IMR-90 (cell line): ENCODE data around the gene ALDH1A1. TPM values are rescaled to one million over a fixed set of nuclear protein-coding genes. Genes with fewer than 3 reads are reported as not detected.

Experiments
- ATAC-seq: fragments of 200-7000 bp; cut with Tn5 transposase; 2 replicates; pipeline ENCODE4 v1.9.1; 2020; ENCODE audit warnings: low read depth, mild to moderate bottlenecking, moderate library complexity
- BruUV-seq: library from RNA; stranded (reverse); fragments of 400-500 nt; replicated peaks from 2 replicates; lab custom pipeline; 2021; lab: Mats Ljungman, UMichigan
- CTCF ChIA-PET: fragments of 300-600 bp; formaldehyde crosslinking; extraction: SDS; loops from one replicate; lab custom pipeline; 2021; ENCODE audit warnings: antibody characterized with exemption; lab: Yijun Ruan, JAX
- POLR2A ChIA-PET: fragments of 300-600 bp; sonication (Branson Sonifier 250); formaldehyde crosslinking; loops from one replicate; lab custom pipeline; 2022; ENCODE audit warnings: antibody characterized with exemption; ENCODE audit not compliant: unreplicated experiment; lab: Charles Lee
- DNase-seq: peaks from one replicate; pipeline ENCODE4 v3.0.0; 2013
- H2AFZ ChIP-seq: replicated peaks from 2 replicates; pipeline ENCODE3; 2013; ENCODE audit warnings: low read length, mild to moderate bottlenecking; ENCODE audit not compliant: poor library complexity
- H2AK5ac ChIP-seq: 2 replicates; pipeline ENCODE4 v1.6.1; 2013; ENCODE audit warnings: low read depth, low read length, inconsistent platforms
- H2AK9ac ChIP-seq: replicated peaks from 2 replicates; pipeline ENCODE3; 2013; ENCODE audit warnings: mild to moderate bottlenecking, low read depth, low read length, moderate library complexity; ENCODE audit not compliant: poor library complexity
- H2BK120ac ChIP-seq: 2 replicates; pipeline ENCODE4 v1.6.1; 2013; ENCODE audit warnings: low read depth, low read length, inconsistent platforms
- H2BK15ac ChIP-seq: 3 replicates; pipeline ENCODE4 v1.6.1; 2013; ENCODE audit warnings: low read depth, low read length, inconsistent platforms
- H2BK20ac ChIP-seq: 2 replicates; pipeline ENCODE4 v1.6.1; 2013; ENCODE audit warnings: low read depth, mild to moderate bottlenecking, inconsistent platforms, low read length, moderate library complexity
- H2BK5ac ChIP-seq: 2 replicates; pipeline ENCODE4 v1.6.1; 2013; ENCODE audit warnings: mild to moderate bottlenecking, low read depth, low read length, inconsistent platforms; ENCODE audit not compliant: poor library complexity, severe bottlenecking
- H3K14ac ChIP-seq: replicated peaks from 2 replicates; pipeline ENCODE4 v1.6.1; 2013; ENCODE audit warnings: low read depth, low read length, inconsistent platforms
- H3K18ac ChIP-seq: 2 replicates; pipeline ENCODE4 v1.6.1; 2013; ENCODE audit warnings: low read depth, low read length, control low read depth
- H3K23ac ChIP-seq: 2 replicates; pipeline ENCODE4 v1.6.1; 2013; ENCODE audit warnings: low read depth, low read length, inconsistent platforms
- H3K27ac ChIP-seq: 2 replicates; pipeline ENCODE4 v1.5.1; 2013; ENCODE audit warnings: mild to moderate bottlenecking, control low read depth, low read length; ENCODE audit not compliant: insufficient read depth
- H3K27me3 ChIP-seq: 2 replicates; pipeline ENCODE4 v1.6.1; 2013; ENCODE audit warnings: low read length; ENCODE audit not compliant: control insufficient read depth, insufficient read depth
- H3K36me3 ChIP-seq: 2 replicates; pipeline ENCODE4 v1.6.1; 2013; ENCODE audit warnings: low read length, mixed read lengths; ENCODE audit not compliant: control insufficient read depth, insufficient read depth
- H3K4ac ChIP-seq: 2 replicates; pipeline ENCODE4 v1.6.1; 2013; ENCODE audit warnings: low read depth, low read length, inconsistent platforms
- H3K4me1 ChIP-seq: 2 replicates; pipeline ENCODE4 v1.6.1; 2013; ENCODE audit warnings: low read length, mixed read lengths; ENCODE audit not compliant: control insufficient read depth, insufficient read depth
- H3K4me2 ChIP-seq: 2 replicates; pipeline ENCODE4 v1.6.1; 2013; ENCODE audit warnings: low read depth, mild to moderate bottlenecking, control low read depth, low read length, moderate library complexity
- H3K4me3 ChIP-seq: 2 replicates; pipeline ENCODE4 v1.5.1; 2013; ENCODE audit warnings: low read depth, mild to moderate bottlenecking, control low read depth, low read length, moderate library complexity; ENCODE audit not compliant: insufficient read depth
- H3K56ac ChIP-seq: 2 replicates; pipeline ENCODE4 v1.6.1; 2013; ENCODE audit warnings: low read length, inconsistent platforms; ENCODE audit not compliant: insufficient read depth; ENCODE audit errors: extremely low read depth
- H3K79me1 ChIP-seq, 2 experiments: 2 replicates each; pipeline ENCODE4 v1.6.1; 2013; ENCODE audit warnings: low read length in 2 of 2, inconsistent platforms in 1 of 2, low read depth in 1 of 2
- H3K9ac ChIP-seq: 2 replicates; pipeline ENCODE4 v1.6.1; 2013; ENCODE audit warnings: low read depth, low read length, control low read depth
- H3K9me1 ChIP-seq: 2 replicates; pipeline ENCODE4 v1.6.1; 2013; ENCODE audit warnings: low read length, inconsistent platforms; ENCODE audit not compliant: insufficient read depth
- H3K9me3 ChIP-seq: 2 replicates; pipeline ENCODE4 v1.6.1; 2013; ENCODE audit warnings: low read length; ENCODE audit not compliant: control insufficient read depth, insufficient read depth
- H4K20me1 ChIP-seq: 2 replicates; pipeline ENCODE4 v1.6.1; 2013; ENCODE audit warnings: low read length, inconsistent platforms; ENCODE audit not compliant: insufficient read depth
- H4K5ac ChIP-seq: 2 replicates; pipeline ENCODE4 v1.6.1; 2013; ENCODE audit warnings: mild to moderate bottlenecking, low read depth, low read length, control low read depth
- H4K8ac ChIP-seq, 2 experiments: 2 replicates each; pipeline ENCODE4 v1.6.1; 2013; ENCODE audit warnings: low read depth in 2 of 2, low read length in 2 of 2, control low read depth in 1 of 2, inconsistent platforms in 1 of 2
- H4K91ac ChIP-seq: 2 replicates; pipeline ENCODE4 v1.6.1; 2013; ENCODE audit warnings: low read depth, low read length, inconsistent platforms; ENCODE audit not compliant: insufficient read depth
- CHD1 ChIP-seq: IDR thresholded peaks from 2 replicates; pipeline ENCODE4 v1.6.1; 2012; ENCODE audit warnings: low read depth, low read length, improper control_type of control experiment
- NFE2L2 ChIP-seq: fragments of 150-350 bp; IDR thresholded peaks from 2 replicates; pipeline ENCODE4 v1.6.1; 2016; ENCODE audit warnings: low read depth, mild to moderate bottlenecking, low read length
- POLR2A ChIP-seq: IDR thresholded peaks from 2 replicates; pipeline ENCODE4 v1.6.1; 2012; ENCODE audit warnings: mild to moderate bottlenecking, low read depth, low read length
- WGBS, 2 experiments: methylation state at CpG; one replicate each; pipeline versions ENCODE4 v1.1.5 to v1.1.7; 2013; ENCODE audit warnings: missing lambda C conversion rate in 2 of 2; ENCODE audit not compliant: insufficient read length in 1 of 2; ENCODE audit errors: extremely low coverage in 2 of 2; 5-methylcytosine and 5-hydroxymethylcytosine counted together
- dilution Hi-C: fragments of 300-500 bp; cut with HindIII; formaldehyde crosslinking; loops from one replicate; pipeline ENCODE4 v1.14.3; 2018; ENCODE audit warnings: low sequenced_read_pairs; ENCODE audit not compliant: unreplicated experiment
- in situ Hi-C: fragments of 300-500 bp; cut with MboI; formaldehyde crosslinking; loops from 3 replicates; pipeline ENCODE4 v1.14.3; 2019; ENCODE audit warnings: low sequenced_read_pairs, inconsistent platforms, mixed read lengths
- intact Hi-C: fragments of 100-400 bp; cut with micrococcal nuclease; formaldehyde crosslinking; loops from 2 replicates; pipeline ENCODE4 v1.10.0; 2022
- polyA plus RNA-seq, 3 experiments: library from polyadenylated mRNA; depleted of rRNA; stranded (reverse); fragments of >200 nt; gene quantifications; 2 replicates each; pipeline ENCODE4 v1.2.3, GENCODE V29; 2012; ENCODE audit warnings: low replicate concordance in 1 of 3
- total RNA-seq: library from RNA; depleted of rRNA; stranded (reverse); fragments of >200 nt; gene quantifications from 2 replicates; pipeline ENCODE4 v1.2.3, GENCODE V29; 2012
- TF ChIP-seq, protein P1 (sequence below): fragments of 150-350 bp; IDR thresholded peaks from 2 replicates; pipeline ENCODE4 v1.6.1; 2017; ENCODE audit warnings: mild to moderate bottlenecking, antibody characterized with exemption, low read length, low read depth
- TF ChIP-seq, protein P2 (sequence below): conservative IDR thresholded peaks from 2 replicates; pipeline ENCODE4 v1.5.1; 2012; ENCODE audit warnings: mild to moderate bottlenecking, low read depth, low read length, improper control_type of control experiment

ALDH1A1 gene
- total and polyA plus RNA-seq, 2 of the 4 experiments (the other 2 are of a cell fraction), result not detected

DNA sequence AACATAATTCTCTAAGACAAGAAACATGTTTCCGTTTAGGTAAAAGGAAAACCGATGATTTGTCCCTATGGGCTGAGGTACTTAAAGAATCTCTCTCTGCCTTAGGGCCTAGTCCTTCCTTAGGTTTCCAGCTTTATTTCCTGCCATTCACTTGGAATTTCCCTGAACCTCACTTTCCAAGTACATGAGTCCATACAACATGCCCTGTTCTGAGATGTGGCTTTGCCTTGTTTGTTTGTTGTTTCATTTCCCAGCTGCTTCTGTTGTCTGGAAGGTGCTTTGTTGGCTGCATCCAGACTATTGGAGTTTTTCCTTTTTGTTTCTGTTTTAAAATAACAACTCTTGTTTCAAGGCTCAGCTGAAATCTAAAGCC lies 95.2 kb downstream of the ALDH1A1 start:
- Histone ChIP-seq H4K20me1 (no peaks in the 10 kb centered on the region), H3K27ac (no peak overlapping the region), H2BK5ac (no peak overlapping the region), H3K9me1 (no peaks in the 10 kb centered on the region), H3K27me3 (no peaks in the 10 kb centered on the region), H3K9ac (no peak overlapping the region), H3K4me1 (no peaks in the 10 kb centered on the region; the same call in 1 of the 2 replicates), H3K4ac (no peak overlapping the region), H2AFZ (no peak overlapping the region), H2AK5ac (no peak overlapping the region), H3K9me3 (no peaks in the 10 kb centered on the region), H4K8ac (no peak overlapping the region), H2BK120ac (no peak overlapping the region), H3K18ac (no peak overlapping the region), H2AK9ac (no peak overlapping the region), H3K23ac (no peak overlapping the region), H3K56ac (no peak overlapping the region), H3K36me3 (no peaks in the 10 kb centered on the region), H4K91ac (no peak overlapping the region), H3K4me2 (no peak overlapping the region), H3K14ac (no peak overlapping the region), H3K4me3 (no peak overlapping the region), H2BK20ac (no peak overlapping the region), H3K79me1 (no peaks in the 10 kb centered on the region), H2BK15ac (no peak overlapping the region), H4K5ac (no peak overlapping the region)
- BruUV-seq, result no TSS peak
- WGBS, 2 experiments, result no CpG with 5 or more reads among the region's 2 CpGs
- dilution Hi-C loops, result no loop called here
- intact Hi-C loops, result loop anchor here (1.0 to 2.0 kb wide), 3 partner anchors 165 to 327 kb away; no protein-coding TSS in a partner anchor
- DNase-seq, result no peak
- in situ Hi-C loops, result loop anchor here (10.0 kb wide), 2 partner anchors 167 to 327 kb away; no protein-coding TSS in a partner anchor
- POLR2A ChIA-PET, result no interaction called here
- no peak for TF ChIP-seq POLR2A
- TF ChIP-seq, protein P1, sequence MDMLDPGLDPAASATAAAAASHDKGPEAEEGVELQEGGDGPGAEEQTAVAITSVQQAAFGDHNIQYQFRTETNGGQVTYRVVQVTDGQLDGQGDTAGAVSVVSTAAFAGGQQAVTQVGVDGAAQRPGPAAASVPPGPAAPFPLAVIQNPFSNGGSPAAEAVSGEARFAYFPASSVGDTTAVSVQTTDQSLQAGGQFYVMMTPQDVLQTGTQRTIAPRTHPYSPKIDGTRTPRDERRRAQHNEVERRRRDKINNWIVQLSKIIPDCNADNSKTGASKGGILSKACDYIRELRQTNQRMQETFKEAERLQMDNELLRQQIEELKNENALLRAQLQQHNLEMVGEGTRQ, result no peak
- TF ChIP-seq, protein P2, sequence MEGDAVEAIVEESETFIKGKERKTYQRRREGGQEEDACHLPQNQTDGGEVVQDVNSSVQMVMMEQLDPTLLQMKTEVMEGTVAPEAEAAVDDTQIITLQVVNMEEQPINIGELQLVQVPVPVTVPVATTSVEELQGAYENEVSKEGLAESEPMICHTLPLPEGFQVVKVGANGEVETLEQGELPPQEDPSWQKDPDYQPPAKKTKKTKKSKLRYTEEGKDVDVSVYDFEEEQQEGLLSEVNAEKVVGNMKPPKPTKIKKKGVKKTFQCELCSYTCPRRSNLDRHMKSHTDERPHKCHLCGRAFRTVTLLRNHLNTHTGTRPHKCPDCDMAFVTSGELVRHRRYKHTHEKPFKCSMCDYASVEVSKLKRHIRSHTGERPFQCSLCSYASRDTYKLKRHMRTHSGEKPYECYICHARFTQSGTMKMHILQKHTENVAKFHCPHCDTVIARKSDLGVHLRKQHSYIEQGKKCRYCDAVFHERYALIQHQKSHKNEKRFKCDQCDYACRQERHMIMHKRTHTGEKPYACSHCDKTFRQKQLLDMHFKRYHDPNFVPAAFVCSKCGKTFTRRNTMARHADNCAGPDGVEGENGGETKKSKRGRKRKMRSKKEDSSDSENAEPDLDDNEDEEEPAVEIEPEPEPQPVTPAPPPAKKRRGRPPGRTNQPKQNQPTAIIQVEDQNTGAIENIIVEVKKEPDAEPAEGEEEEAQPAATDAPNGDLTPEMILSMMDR, result no peak
- no peak for TF ChIP-seq CHD1
- no peak for TF ChIP-seq NFE2L2
- CTCF ChIA-PET, result interaction anchor here (0.6 to 1.9 kb wide), 12 partner anchors 11 to 1664 kb away, joined by 3 to 6 read pairs (median 4); no protein-coding TSS in a partner anchor
- no peak; the same call in 1 of the 2 replicates for ATAC-seq
